ENCODE measurements around the gene MMP12. TPM values are rescaled to one million over a fixed set of nuclear protein-coding genes. Genes with fewer than 3 reads are reported as not detected.

The MMP12 gene
- total and polyA plus RNA-seq, 2 donors (not counting 3 experiments of a cell fraction or from before 2014, with no cell fraction given) = not detected

- TF ChIP-seq MAX (IDR thresholded peaks at IDR 0.05; ENCODE audit: insufficient read depth, insufficient read length) = no peak
- TF ChIP-seq EZH2 (IDR thresholded peaks at IDR 0.05; ENCODE audit: borderline replicate concordance, low read depth, low read length, severe bottlenecking) = no peak
- TF ChIP-seq POLR2A (IDR thresholded peaks at IDR 0.05; ENCODE audit: low read depth, low read length) = no peak
- no peak for TF ChIP-seq CTCF (IDR thresholded peaks at IDR 0.05; ENCODE audit: extremely low read depth in 1 of 2, insufficient read depth in 1 of 2, low read depth in 1 of 2, low read length in 2 of 2)
- TF ChIP-seq JUN (IDR thresholded peaks at IDR 0.05; ENCODE audit: borderline replicate concordance, insufficient read depth, insufficient read length, low read depth) = no peak
- no peak for TF ChIP-seq POLR2AphosphoS5 (IDR thresholded peaks at IDR 0.05; ENCODE audit: insufficient read depth, low read depth, low read length)
- no peak for TF ChIP-seq MYC (IDR thresholded peaks at IDR 0.05; ENCODE audit: low read depth, low read length)
- no peak for TF ChIP-seq GATA2 (IDR thresholded peaks at IDR 0.05; ENCODE audit: insufficient read depth, insufficient read length, low read depth, low read length)
- TF ChIP-seq FOS (IDR thresholded peaks at IDR 0.05; ENCODE audit: borderline replicate concordance, insufficient read depth, low read length) = no peak
Observed at GRCh38 chr11:102837646-102838045, 37.1 kb downstream of the MMP12 start.

More at GRCh38 chr11:102837646-102838045, 37.1 kb downstream of the MMP12 start:
- Histone ChIP-seq H3K79me2 (ENCODE audit: control insufficient read depth, insufficient read depth, low read length) (no peaks in the 10 kb centered on the region), H3K27me3 (ENCODE audit: control insufficient read depth in 2 of 2, insufficient read depth in 2 of 2, low read length in 2 of 2) (peaks cover 5 to 9% of the 10 kb centered on the region in 2 experiments), H3K4me3 (replicated peaks in 1 of 3; ENCODE audit: insufficient read depth in 1 of 3, low read depth in 1 of 3, low read length in 3 of 3) (no peak overlapping the region), H3K9ac (replicated peaks; ENCODE audit: extremely low read depth, insufficient read depth, low read length) (no peak overlapping the region), H3K9me1 (replicated peaks; ENCODE audit: control insufficient read depth, extremely low read depth, insufficient read depth, low read length) (no peaks in the 10 kb centered on the region), H3K36me3 (ENCODE audit: control insufficient read depth in 2 of 2, extremely low read depth in 1 of 2, insufficient read depth in 2 of 2, low read length in 2 of 2) (no peaks in the 10 kb centered on the region), H3K4me1 (ENCODE audit: control insufficient read depth, extremely low read depth, insufficient read depth, low read length) (no peaks in the 10 kb centered on the region), H3K9me3 (replicated peaks; ENCODE audit: control insufficient read depth, insufficient read depth, low read length) (no peaks in the 10 kb centered on the region), H3K4me2 (ENCODE audit: insufficient read depth, low read length) (no peak overlapping the region), H2AFZ (ENCODE audit: low read depth, low read length) (no peak overlapping the region), H4K20me1 (replicated peaks; ENCODE audit: control insufficient read depth, extremely low read depth, insufficient read depth, low read length) (no peaks in the 10 kb centered on the region), H3K27ac (ENCODE audit: insufficient read depth, low read depth, low read length) (no peak overlapping the region)
- no TSS peak for BruUV-seq (replicated peaks)
- no peak for DNase-seq (ENCODE audit: low read depth, low spot score)
- CTCF ChIA-PET = interaction anchor here (0.8 kb wide), 1 partner anchor 77 kb away, joined by 3 read pairs; no protein-coding TSS in a partner anchor
- dilution Hi-C loops (cut with MboI; ENCODE audit: extremely low pct_ligation_motif_present, low sequenced_read_pairs) (no loop called here), intact Hi-C loops (cut with micrococcal nuclease) (no loop called here)
- POLR2A ChIA-PET = no interaction called here
- no peak for FAIRE-seq
